GM19397 (cell line): ENCODE results near the gene GRIN3A.
"Not testable (repeated sequence)": the region's sequence is repeated elsewhere in the genome, so short reads cannot be mapped to it uniquely, and the experiment has no call there.

Source experiments
- ATAC-seq: cut with Tn5 transposase; IDR thresholded peaks from one replicate; pipeline ENCODE4 v1.9.1; 2021; ENCODE audit warnings: mild to moderate bottlenecking, moderate library complexity; ENCODE audit not compliant: unreplicated experiment

GRIN3A gene

DNA sequence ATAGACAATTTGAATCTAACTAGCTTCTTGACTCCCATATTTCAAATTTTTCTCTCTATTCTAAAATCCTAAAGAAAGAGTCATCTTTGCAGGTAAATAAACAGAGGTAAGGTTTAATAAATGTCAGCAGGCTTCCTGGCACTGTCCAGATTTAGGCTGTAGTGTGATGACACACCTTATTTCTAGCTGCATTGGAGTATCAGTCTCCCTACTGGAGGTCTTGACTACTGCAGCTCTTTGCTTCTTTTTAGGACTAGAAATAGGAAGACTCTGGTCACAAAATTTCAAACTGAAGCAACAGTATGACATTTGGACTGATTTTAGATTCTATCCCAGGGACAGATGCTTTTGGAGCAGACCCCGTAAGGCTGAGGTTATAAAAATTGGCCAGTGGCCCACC is 103.0 kb downstream of the GRIN3A start:
- ATAC-seq = no peak

DNA sequence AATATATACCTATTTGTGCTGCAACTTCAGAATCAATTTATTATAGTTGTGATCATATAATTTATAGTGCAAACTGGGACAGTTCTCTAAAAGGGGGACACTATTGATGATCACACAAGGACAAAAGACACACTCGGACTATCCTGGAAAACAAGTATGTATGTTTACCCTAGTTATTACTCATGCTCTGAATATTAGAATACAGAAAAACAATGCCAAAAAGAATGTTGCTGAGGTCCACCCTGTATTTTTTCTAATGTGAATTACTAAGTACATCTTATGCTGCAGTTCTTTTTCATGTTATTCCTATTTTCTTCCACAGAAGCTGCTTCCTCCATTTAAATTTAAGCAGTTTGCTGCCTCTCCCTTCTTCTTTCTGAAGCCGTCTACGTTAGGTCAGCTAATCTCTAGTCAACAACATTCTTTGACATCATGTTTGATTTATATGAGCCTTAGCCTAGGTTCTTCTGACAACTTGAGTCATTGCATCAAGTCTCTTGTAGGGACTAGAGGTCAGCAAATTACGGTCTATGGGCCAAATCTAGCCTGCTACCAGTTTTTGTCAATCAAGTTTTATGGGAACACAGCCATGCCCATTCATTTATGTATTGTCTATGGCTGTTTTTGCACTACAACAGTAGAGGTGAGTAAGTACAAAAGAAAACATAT is 103.6 kb downstream of the GRIN3A start:
- no peak for ATAC-seq

DNA sequence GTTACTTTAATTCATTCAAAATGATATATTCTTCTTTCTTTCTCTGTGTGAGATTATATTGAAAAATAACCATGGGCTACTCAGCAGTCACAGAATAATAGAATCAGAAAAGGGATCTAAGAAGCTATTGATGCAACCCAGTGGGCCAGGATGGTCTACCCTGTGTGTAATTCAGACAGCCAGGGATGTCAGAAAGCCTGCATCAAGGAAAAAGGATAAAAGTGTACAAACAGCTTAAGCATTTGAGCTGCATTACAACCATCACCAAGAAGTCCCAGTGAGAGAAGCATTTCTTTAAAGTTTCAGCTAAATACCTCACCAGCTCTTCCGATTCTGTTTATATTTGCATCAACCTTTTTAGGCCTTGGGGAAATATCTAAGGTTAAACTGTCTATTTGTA is 105.8 kb downstream of the GRIN3A start:
- ATAC-seq = no peak

DNA sequence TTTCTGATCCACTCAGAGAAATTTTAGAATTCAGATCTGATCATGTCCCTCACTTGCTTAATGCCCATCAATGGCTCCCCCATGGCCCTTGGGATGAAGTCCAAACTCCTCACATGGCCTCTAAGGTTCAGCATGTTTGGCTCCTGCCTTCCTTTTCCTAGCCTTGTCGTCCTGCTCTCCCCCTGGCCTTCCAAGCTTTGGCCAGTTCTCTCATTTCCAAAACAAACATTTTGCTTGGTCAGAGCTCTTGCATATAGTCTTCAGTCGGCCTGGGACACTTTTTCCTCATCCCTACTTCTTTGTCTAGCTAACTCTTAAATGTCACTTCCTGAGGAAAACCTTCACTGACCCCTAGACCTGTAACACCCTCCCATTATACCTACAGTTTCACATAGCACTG is 106.6 kb downstream of the GRIN3A start:
- ATAC-seq = no peak

DNA sequence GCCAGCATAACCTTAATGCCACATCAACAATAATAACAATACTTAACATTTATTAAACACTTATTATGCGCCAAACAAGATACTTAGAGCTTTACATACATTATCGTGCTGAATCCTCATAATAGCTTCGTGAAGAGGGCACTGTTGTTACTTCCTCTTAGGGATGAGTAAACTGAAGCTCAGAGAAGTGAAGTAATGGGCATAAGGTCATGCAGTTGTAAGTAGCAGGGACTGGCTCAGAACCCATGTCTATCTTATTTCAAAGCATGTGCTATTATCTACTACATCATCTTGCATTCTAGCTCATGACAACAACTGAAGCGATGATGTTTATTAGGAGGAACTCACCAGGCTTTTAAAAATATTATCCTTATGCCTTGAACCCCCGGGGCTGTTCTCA is 108.8 kb downstream of the GRIN3A start:
- ATAC-seq = no peak

DNA sequence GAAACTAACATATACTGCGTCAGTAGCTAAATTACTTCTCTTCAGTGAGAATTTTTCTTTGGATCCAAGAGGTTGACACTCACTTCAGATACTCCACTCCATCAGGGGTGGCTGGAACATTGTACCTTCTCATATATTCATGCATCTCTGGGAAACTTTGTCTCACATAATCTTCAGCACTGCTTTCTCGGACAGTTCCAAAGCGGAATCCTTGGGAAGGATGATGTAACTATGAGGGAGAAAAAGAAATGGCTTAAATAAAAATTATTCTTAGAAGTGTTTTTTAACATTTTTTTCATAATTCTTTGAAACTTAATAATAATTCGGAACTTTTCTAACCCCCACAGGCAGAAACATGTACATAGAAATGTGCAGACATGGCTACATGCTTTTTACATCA is 110.3 kb downstream of the GRIN3A start:
- no peak for ATAC-seq

DNA sequence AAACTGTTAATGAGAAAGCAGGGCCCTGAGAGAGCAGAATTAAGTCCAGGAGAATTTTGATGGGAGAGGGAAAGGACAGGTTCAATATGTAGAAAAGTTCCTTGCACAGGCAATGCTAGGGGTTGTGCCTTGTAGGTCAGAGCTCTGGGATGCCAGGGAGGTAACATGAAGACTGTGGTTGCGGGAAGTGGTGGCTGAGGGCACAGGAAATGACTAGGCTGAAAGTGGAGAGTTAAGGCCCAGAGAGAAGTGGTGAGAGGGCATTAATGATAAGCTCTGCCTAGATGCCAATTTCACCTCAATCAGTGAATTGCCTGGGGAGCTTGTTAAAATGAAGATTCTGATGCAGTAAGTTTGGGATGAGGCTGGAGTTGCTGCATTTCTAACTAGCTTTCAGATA is 112.2 kb downstream of the GRIN3A start:
- ATAC-seq = no peak

DNA sequence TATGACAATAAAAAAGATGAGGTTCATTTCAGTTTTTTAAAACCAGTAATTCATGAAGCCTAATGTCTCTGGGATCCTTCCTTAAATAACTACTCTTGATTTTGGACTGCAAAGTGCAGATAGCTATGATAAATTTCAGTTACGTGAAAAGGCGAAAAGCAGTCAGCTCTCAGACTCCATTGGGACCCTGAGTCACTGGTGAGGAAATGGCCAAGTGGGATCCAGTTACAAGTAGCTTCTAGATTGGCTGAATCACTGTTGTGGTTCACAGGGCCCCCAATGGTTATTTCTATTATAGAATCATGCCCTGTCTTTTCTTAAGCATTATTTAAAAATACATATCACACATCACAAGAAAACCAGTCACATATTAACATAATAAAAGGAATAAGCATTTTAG is 112.6 kb downstream of the GRIN3A start:
- no peak for ATAC-seq

DNA sequence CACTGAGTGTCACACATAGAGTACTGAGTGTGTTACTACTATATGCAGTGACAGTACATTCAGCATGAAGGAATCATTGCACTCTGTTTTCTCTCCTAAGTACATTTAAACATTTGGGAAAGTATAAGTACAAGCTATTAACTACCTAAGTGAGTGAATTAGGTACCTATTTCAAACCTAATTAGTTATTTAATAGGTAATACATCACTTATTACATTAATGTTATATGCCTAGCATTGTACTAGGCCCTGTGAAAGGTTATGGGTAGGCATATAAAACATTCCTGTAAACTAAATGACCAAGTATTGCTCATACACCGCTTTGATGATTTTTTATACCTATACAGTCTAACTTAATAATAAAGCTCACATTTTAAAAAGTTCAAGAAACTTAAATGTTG is 118.0 kb downstream of the GRIN3A start:
- ATAC-seq = no peak

DNA sequence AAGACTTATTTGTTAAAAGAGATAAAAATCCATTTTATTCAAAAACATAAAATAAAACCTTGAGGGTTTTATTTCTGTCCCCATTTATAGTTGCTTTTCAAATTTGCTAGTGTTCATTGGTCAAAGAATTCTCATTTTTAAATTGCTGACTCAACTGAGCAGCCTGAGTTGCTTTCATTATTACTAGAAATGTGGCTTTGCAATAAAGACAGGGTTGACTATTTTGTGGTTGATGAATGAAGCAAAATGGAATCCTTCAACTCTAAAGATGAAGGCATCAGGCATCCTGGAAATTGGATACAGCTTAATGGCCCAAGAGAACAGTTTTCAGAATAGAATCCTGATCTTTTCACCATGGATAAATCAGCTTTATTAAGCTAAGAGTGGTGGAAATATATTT is 119.7 kb downstream of the GRIN3A start:
- ATAC-seq = no peak

DNA sequence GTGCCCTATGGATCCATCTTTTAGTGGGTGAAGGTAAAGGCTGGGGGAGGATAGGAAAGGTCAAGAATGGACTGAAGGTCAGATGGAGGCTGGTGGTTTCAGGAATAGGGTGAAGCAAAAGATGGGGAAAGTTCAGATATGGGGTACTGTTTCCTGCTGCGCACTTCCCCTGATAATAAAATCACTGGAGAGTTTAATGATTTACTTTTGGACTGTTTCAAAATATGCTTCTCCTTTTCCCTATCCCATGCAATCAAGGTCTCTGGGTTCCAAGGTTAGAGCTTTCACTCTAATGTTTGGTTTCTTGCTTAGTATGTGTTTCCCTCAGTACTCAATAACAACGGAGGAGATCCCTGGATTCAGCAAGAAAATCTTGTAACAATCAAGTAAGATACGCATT is 132.9 kb downstream of the GRIN3A start:
- ATAC-seq = no peak

DNA sequence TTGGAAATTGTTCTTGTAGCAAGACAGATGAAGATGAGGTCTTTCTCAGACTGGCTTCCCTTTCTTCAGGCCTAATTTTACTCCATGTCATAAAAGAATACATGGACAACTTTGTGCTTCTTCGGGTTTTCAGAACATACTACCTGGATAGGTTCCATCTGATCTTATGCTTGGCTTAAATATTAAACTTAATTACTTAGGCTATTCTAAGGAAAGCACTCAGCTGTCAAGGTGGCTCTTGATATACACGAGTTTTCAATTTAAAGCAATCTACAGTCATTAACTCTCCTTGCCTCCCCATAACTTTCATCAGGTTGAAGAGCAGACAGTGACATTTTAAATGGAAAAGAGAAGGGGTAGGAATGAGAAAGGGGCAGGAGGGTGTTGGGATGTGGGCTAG is 134.2 kb downstream of the GRIN3A start:
- ATAC-seq = no peak

DNA sequence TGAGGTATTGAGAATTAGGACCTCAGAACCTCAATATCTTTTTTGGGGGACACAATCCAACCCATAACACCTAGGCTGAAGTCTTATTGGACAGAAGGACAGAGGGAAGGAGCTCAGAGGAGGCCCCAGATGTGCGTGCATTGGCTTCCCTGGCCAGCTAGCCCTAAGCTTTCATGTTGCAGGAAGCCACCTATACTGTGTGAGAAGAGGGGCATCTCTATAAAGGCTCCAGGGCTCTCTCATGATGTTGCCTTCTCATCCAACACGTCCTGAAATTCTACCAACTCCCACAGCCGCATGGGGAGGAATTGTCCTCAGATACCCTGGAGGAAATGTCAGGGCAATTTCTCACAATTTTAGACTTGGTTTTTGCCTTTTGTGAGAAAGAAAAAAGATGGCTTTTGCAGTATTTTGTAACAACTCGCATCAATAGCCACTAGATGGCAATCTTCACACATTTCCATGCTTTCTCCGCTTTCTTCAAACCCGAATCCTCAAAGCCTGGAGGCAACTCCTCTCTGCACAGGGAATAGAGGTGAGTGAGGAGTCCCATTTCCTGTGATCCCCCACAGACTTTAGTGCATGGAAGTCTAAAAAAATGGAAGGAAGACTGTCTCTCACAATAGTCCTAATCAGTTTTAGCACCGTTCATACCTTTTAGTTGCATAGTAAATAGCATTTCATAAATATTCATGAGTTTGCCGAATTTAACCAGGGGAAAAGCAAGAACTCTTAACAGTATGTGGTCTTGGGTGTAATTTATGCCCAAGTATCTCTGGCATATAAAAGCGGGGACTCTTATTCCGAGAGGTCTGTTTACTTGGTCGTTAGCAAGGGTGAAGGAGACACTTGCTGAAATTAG is 136.3 kb downstream of the GRIN3A start:
- no peak for ATAC-seq

DNA sequence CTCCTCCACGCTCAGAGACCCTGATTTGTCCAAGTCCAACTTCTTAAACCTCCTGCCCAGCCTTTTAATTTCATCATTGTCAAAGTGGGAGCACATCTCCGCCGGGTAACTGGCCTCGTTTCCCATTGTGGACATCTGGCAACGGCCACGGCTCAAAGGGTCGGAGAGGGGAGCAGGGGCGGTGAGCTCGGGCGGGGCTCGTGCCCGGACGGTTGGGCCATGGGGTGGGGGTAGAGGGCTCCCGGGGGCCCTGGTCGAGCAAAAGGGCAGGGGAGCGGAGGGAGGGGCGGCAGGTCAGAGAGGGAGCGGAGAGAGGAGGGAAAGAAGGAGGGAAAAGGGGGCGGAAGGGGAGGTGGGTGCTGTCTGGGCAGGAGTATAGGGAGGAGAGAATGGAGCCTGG is 143.7 kb downstream of the GRIN3A start, which contains the start of gene PPP3R2:
TSS of gene PPP3R2 (minus strand) at position 174 of the 400 bp plus-strand sequence. CDS start at position 126, 48 bp downstream.
- ATAC-seq = no peak

DNA sequence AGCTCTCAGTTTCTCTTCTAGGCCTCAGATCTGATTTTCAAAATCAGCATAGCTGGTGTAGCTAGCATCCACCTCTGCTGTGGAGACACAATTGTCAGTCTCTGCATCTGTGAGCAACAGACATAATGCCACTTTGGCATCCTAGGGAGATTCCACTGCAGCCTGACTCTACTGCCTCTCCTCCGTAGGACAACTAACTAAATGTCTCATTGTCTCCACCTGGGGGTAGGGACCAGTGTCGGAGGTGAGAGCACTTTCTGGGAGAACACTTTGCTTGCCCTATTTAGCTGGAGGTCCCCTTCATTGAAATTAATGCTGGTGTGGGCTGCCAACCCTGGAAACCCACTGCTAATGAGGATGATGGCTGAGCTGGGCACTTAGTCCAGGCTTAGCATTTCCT is 145.1 kb downstream of the GRIN3A start:
- no peak for ATAC-seq

DNA sequence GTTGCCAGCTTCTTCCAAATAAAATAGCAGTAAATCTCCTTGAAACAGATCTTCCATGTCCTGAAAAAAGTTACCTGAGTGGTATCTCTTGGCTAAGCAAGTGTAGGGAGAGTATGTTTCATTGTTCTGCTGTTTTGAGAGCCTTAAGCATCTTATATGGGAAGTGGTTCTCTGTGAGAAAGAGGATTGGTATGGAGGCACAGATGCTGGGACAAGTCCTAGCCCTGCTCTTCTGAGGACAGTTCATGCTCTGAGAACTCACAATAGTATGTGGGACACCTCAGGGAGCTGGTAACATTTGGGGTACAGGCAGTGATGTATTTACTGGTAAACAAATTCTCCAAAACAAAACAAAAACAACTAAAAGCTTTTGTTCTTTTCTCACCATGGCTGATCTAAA is 145.7 kb downstream of the GRIN3A start:
- no peak for ATAC-seq

DNA sequence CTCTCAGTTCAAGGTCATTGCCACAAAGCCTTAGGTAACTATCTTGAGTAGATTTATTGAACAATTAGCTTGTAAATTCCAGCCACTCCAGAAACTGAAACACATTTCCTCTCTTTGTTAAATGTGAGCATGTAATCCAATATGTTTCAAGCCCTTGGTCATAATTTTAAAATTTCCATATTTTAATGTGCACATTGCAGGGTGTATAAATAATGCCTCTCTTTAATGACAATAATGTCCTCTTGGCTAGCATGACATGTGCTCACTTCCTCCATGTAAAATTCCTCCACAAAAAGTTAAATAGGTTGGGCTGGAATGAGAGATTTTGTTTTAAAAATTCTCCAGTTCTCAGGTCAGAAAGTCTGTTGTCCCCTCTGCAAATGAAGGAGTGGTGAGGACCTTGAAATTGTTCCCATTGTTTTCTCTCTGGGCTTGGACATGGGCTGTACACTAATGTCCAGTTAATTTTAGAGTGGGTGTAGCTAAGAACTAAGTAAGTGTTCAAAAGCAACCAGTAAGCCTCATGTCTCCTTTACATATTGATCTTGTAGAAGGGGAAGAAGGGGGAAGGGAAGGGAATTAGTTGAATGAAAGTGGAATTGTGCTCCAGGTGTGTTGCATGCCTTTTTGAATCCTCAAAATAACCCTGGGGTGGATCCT is 146.5 kb downstream of the GRIN3A start:
- no peak for ATAC-seq

DNA sequence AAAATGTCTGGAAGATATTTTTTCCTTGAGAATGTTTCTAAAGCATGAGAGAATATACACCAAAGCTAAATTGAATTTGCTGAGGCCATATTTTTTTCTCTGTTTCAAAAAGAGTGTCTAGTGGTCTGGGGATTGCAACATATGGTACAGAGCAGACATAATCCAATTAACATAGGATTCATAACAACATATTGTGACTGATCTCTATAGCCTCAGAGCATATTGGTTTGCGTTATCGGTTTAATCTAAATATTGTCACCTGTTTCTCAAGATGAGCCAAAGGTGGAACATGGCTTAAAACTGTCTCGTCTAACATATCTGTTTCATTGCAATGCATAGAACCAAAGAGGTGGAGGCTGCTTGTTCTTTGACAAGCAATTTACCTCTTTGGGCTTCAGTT is 147.5 kb downstream of the GRIN3A start:
- no peak for ATAC-seq

DNA sequence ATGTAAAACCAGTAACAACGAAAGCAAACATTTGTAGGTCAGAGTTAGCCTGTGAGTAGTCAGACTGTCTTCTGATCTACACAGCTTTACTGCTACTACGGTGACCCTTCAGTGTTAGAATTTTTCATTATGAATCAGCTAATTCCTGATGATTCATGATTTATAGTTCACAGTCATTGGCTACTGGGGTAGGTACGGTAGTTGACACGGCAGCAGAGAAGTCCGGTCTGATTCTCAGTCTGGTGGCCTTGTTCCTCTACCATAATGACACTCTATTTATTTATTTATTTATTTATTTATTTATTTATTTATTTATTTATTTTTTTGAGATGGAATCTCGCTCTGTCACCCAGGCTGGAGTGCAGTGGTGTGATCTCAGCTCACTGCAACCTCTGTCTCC is 148.4 kb downstream of the GRIN3A start:
- not testable (repeated sequence) for ATAC-seq

DNA sequence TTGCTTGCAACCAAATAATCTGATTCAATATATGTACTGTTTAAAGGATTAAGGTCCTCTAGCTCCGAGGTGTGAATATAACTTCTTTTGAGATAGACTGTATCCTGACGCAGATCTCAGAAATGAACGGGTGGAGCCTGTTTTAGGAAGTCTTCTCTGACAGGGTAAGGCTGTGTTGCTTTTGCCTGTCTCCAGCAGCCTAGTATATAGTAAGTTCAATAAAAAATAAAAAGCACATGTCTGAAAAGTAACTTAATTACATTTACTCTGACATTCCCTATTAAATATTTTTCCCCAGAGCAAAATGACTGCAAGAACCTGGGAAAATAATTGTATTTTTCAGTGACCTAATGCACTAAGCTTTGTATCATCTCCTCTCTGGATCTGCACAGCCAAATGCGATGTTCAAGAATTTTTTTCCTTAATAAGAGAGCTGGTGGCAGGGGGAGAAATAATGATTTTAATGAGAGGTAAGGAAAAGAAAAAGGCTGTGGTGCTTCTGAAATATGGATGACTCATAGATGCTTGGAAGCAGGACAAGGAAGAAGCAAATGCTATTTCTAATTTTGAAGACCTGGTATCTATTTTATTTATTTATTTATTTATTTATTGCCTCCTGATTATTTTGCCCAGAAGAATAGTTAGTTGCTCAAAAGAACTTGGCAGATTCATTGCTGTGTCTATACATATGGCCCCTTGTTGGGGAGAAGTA is 151.0 kb downstream of the GRIN3A start:
- no peak for ATAC-seq

DNA sequence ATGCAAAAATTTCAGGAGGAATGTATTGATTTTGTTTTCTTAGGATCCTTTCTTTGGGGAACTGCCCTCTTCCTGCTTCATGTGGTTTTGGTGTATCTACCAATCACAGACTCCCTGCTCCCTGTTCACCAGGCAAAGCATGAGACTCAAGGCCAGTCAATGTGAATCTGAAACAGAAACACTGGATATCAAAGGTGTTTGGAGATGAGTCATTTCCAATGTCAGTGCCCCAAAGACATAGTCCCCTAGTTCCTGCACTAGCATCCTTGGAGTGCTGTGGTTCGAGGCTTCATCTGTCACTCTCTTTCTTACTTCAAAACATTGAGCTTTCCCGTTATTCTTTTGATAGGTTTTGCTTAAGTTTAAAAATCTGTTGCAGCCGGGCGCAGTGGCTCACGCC is 151.8 kb downstream of the GRIN3A start:
- no peak for ATAC-seq
